Stimulated activated naive B cell treated with anti-CD40 and anti-IgM and Interleukin-4, amounts not matched to agents 10 μg/mL and 1 μg/mL and 100 μg/mL, for 72 hours (primary cell): ENCODE results near the gene SIX2.

Source experiments
- ATAC-seq, 2 donors: fragments of 150-1000 bp; cut with Tn5 transposase; replicated peaks; 2 replicates each; pipeline ENCODE4 v1.10.0; 2021; ENCODE audit warnings: moderate library complexity in 1 of 2
- DNase-seq: peaks from one replicate; pipeline ENCODE4 v3.0.0; 2021
- H3K27ac Mint-ChIP-seq: one replicate; pipeline ENCODE4 v1.8.0; 2022; ENCODE audit warnings: mild to moderate bottlenecking, mixed read lengths
- H3K27me3 Mint-ChIP-seq, 2 donors: one replicate each; pipeline ENCODE4 v1.8.0; 2022; ENCODE audit warnings: mixed read lengths in 2 of 2
- H3K36me3 Mint-ChIP-seq, 2 donors: one replicate each; pipeline ENCODE4 v1.8.0; 2022; ENCODE audit warnings: mixed read lengths in 2 of 2, mild to moderate bottlenecking in 1 of 2
- H3K4me1 Mint-ChIP-seq, 2 donors: one replicate each; pipeline ENCODE4 v1.8.0; 2022; ENCODE audit warnings: mixed read lengths in 2 of 2, mild to moderate bottlenecking in 1 of 2
- H3K4me3 Mint-ChIP-seq, 2 donors: one replicate each; pipeline ENCODE4 v1.8.0; 2022; ENCODE audit warnings: mild to moderate bottlenecking in 2 of 2, mixed read lengths in 2 of 2, moderate library complexity in 1 of 2
- H3K9me3 Mint-ChIP-seq, 2 donors: one replicate each; pipeline ENCODE4 v1.8.0; 2022; ENCODE audit warnings: mixed read lengths in 2 of 2, mild to moderate bottlenecking in 1 of 2

The SIX2 gene

DNA sequence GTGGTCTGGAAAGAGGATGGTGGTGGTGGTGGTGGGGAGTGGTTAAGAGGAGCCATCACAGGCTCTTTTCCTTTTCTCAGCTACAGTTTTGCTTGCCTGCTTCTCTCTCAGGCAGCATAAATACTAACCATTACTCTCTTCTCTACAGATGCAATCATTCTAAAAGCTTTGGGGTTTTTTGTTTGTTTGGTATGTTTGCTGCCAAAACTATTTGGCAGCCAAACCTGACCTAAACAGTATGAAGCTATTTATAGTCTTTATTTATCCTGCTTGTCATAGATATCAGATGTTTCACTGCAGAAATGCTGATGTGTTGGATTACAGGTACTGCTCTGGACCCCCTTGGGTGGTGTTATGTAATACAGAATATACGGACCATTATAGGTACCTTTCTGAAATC lies 52.4 kb downstream of the SIX2 start:
- ATAC-seq (no peak), DNase-seq (no peak)
- Mint-ChIP-seq H3K27ac (no peak overlapping the region), H3K4me1 (peaks cover 23 to 39% of the 10 kb centered on the region in 2 donors), H3K36me3 (no peaks in the 10 kb centered on the region), H3K27me3 (peaks cover 70 to 89% of the 10 kb centered on the region in 2 donors), H3K4me3 (no peak overlapping the region), H3K9me3 (no peaks in the 10 kb centered on the region)

DNA sequence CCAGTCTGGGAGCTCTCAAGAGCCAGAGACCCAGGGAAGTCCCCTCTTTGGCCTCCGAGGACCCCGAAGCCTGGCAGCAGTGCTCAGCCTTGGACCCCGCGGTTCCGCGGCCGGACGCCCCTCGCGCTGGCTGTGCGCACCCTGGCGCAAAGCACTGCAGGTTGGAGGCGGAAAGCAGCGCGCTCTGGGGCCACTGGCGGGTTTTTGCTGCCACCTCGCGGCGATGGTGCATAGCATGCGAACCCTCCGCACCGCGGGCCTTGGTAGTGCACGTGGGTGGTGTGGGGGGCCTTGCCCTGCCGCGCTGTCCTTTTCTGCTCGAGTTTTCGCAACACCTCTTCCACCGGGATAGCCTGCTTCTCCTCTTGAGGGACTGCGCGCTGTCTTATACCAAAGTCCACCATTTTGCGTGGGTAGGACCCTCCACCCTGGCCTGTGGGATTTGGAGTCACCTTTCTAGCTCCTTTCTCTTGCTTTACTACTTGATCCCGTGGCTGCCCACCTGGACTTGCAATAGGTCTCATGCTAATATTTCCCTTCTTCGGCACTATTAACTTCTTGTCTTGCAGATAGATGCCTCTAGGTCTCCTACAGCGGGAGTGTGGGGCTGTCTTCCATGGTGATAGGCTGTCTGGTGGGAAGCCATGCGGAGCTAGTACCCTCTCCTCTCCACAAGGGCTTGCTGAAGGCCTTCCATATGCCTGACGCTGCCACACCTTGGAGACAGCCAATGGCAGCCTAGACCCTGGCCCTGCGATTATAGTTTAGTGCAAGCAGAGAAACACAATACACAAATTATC lies 53.5 kb downstream of the SIX2 start:
- H3K36me3 Mint-ChIP-seq = no peaks in the 10 kb centered on the region
- H3K4me3 Mint-ChIP-seq = peak overlapping the region; percentile 82
- peak; percentile 82 to 87 for ATAC-seq
- H3K27me3 Mint-ChIP-seq = peaks cover 74 to 88% of the 10 kb centered on the region in 2 donors
- no peak overlapping the region for H3K27ac Mint-ChIP-seq
- H3K4me1 Mint-ChIP-seq = peaks cover 27 to 44% of the 10 kb centered on the region in 2 donors
- peak; percentile 76 for DNase-seq
- H3K9me3 Mint-ChIP-seq = no peaks in the 10 kb centered on the region
